Activated CD4-positive, CD25-positive, alpha-beta regulatory T cell (primary cell): ENCODE data around the gene MAP3K14.

Experiments
- DNase-seq, 4 experiments: peaks; one replicate each; lab custom pipeline; 2025; lab: John Stamatoyannopoulos, UW

The MAP3K14 gene

DNA sequence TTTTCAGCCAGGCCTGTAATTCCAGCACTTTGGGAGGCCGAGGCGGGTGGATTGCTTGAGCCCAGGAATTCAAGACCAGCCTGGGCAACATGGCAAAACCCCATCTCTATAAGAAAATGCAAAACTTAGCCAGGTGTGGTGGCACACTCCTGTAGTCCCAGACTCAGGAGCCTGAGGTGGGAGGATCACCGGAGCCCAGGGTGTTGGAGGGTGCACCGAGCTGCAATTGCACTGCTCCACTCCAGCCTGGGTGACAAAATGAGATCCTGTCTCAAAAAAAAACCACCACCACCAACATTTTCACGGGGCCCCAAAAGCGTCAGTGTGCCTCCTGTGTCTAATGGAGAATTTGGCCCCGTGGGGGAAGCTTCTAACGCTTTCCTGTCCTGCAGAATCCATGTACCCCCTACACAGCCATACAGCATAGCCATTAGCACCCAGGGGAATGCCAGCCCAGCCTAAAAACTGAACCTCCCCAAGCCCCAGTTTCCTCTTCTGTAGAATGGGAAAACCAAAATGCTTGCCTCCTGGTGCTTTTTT lies 22.2 kb upstream of the MAP3K14 start:
- DNase-seq = no peak

DNA sequence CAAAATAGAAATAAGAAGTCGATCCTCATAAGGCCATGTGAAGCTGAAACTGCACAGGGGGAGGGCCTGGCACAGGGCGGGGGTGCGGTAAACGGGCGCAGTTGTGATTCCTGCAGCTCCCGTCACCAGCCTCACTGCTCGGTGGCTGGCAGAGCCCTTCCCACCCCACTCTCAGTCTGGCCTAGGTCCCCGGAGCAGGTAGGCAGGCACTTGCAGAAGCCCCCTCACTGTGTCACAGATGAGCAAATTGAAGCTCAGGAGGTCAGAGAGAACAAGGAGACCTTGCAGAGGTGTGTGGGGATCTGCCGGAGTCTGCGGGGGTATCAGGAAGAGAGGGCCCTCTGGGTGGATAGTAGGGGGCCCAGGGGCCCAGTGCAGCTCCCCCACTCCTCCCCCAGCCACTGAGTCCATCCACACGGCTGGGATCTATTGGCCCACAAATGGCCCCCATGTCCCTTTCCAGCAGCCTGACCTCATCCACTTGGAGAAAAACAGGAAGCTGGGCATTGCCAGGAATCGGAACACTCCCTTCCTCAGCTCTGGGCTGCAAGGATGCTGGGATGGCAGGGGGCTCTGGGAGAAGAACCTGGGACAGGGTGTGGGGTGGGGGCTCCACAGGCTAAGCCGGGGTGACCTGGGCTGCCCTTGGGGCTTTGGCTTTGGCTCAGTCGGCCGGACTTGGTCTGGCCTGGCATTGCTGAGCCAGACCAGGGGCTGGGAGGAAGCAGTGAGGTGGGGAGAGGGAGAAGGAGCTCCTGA lies 21.4 kb upstream of the MAP3K14 start:
- no peak for DNase-seq

DNA sequence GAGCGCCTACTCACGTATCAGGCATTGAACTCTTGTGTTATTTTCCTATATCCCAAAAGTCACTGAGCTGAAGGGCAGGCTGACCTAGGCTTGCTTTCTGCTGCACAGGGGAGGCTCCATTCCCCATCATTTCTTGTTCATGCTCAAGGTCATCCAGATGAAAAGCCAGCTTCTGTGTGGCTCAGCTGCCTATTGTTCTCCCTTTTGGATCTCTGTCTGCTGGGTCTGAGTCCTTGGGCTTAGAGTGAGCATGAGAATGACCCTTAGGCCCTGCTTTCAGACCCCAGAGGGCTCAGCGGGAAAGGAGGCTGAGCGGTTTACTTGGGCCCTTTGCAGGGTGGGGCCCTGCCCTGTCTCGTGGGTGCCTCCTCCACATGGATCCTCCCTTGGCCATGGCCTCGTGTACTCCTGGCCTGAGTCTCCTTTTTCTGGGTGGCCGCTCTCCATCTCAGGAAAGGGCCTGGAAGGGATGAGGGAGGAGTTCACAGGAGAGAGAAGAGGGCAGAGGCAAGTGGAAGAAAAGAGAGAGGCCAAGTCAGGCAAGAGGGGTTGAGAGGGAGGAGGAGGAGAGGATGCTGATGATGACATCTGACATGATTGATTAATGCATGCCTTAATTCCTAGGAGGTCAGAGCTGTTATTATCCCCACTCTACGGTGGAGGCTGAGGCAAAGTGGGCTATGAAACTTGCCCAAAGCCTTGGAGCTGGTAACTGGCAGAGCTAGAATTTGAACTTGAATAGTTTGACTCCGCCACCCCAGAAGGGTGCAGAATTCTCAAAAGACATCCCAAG lies 19.8 kb upstream of the MAP3K14 start:
- no peak for DNase-seq

DNA sequence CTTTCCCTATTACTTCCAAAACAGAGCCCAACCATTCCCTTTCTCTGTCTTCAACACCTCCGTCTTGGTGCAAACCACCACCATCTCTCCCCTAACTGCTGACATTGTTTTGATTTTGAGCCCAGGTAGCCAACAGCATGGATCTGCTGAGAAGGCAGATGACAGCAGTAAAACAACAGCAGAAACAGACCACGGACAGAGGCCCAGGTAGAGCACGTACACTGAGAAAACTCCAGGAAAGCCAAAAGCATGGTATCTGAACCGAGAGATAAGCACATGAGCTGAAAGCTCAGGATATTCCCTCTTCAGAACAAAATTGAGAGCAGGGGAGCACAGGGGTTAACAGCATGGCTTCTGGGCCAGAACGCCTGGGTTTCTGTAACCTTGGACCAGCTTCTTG lies 18.9 kb upstream of the MAP3K14 start:
- no peak for DNase-seq

DNA sequence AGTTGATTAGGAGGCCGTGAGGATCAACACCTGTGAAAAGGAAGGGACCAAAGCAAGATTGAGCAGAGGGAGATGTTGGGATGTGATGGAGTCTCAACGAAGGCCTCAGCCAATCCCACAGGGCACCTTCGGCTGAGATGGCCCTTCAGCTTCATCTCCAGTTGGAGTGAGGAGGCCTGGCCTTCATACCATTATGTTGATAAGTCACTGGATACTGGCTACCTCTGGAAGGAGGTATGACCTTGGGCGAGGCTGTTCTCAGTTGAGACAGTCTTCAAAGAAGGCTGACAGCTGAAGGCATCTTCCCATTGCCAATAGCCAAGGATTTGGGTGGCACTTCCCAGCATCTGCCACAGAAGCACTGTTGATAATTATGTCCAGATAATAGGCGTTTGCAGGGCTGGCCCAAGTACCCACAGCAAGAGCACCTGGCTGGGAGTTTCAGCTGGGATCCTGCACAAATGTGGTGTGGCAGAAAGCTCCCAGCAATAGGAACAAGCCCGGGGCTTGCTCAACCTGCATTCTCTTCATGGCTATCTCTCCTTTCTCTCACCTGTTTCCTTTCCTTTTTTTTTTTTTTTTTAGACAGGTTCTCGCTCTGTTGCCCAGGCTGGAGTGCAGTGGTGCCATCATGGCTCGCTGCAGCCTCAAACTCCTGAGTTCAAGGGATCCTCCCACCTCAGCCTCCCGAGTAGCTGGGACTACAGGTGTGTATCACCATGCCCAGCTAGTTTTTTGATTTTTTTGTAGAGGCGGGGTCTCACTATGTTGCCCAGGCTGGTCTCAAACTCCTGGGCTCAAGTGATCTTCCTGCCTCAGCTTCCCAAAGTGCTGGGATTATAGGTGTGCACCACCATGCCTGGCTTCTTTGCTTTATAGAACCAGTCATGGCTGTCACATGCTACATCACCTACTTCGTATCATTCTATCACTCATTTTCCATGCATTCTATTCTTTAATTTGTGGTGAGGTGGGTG lies 18.2 kb upstream of the MAP3K14 start:
- DNase-seq = no peak

DNA sequence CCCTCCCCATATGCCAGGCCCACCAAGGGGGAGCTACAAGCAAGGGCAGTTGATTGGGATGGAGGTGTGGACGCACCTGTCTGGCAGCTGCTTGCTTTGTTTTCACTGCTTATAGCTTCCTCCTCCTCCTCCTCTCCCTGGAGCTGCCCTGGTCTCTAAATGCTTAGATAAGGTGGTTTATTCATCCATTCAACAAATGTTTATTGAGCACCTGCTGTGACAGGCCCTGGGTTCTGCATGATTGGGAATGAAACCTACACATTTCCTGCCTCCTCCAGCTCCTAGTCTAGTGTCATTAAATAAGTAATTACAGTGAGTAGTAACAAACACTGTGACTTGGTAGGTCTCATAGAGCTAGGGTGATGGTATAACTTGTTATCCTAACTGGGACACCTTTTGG lies 17.4 kb upstream of the MAP3K14 start:
- DNase-seq = no peak

DNA sequence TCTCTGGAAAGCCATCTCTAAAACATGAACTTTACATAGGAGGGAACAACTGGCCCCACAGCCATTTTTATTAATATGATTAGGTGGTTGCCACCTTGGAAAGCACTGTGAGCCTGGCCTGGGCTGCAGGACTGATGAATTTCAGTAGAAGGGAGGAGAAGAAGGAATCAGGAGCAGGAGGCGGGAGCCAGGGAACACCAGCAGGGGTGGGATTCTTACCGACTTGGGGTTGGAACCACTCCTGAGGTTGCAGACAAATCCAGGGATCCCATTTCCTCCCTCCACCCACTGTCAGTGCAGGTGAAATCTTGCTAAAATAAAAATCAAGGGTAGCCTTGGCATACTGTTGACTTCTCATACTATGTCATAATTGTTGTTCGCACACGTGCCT lies 16.9 kb upstream of the MAP3K14 start:
- no peak for DNase-seq

DNA sequence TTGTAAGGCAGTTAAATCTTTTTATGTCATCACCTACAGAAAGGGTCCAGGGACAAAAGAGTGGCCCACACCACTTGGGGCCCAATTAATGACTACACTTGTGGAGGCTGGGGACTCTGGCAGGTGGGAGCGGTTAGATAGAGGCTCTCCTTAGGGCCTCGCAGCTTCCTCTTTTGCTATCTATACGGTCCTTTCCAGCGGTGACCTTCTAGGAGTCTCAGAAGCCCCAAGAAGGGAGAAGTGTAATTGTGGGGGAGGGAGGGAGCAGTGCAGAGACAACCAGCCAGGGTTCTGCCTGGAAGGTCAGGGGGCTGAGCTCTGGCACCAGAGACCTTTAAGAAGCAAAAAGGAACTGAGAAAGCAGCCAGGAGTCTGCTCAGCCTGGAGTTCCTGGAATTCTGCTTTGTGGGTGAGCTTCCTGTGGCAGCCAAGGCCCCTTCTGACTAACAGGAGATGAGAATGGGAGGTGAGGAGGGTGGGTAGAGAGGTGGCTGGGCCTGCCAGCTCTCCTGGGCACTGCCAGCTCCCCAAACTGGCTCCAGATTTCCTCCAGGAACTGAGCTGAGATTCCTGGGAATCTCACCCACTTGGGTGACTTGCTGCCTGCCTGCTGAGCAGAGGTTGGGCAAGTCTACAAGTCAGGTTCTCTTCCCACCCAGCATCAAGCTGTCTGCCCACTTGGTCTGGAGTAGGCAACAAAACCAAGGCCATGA lies 16.3 kb upstream of the MAP3K14 start:
- no peak for DNase-seq

DNA sequence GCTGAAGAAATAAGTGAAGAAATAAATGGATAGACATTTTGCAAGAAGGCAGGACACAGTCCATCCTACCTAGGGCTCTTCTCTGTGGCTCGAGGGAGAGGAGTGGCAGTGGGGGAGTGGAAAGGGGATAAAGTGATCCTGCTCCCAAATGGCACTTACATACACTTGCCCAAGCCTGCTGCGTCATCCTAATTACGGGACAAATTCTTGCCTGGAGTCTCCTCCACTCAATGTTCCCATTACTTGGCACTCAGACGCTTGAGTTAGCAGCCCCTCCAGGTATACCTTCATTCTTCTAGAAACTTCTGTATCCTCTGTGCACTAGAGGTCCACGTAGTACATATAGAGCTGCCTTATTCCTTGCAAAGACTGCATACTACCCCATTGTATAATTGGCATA lies 15.7 kb upstream of the MAP3K14 start:
- no peak for DNase-seq

DNA sequence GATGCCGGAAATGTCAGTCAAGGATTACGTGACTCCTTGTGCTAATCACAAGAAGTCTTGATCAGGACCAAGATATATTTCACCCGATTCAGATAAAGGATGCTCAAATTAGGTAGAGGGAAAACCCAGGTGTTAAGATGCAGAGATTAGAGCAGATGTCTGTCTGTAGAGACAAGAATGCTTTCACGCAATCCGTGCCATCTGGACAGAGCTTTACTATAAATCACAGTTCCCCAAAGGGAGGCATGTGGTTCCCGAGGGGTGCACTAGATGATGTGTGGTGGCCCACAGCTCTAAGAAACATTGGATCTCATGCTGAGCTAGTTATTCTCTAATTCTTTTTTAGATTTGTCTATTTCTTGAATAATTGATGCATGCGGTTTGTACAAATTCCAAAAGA lies 9.8 kb upstream of the MAP3K14 start:
- no peak for DNase-seq

DNA sequence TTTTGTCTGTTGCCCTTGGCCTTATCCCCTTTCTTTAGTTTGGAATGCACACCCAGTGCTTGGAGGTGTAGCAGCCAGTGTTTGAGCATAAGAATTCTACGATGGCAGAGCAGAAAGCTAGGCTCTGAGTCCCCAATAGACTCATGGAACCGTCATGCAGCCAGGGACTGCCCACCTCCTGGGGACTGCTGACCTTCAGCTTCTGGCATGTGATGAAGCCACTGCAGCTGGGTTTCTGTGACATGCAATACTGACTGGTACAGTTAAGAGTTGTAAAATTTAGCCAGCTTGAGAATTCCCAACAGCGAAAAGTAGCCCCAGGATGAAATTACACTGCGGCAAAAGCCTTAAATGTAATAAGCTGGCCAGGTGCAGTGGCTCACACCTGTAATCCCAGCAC lies 9.0 kb upstream of the MAP3K14 start:
- no peak for DNase-seq

DNA sequence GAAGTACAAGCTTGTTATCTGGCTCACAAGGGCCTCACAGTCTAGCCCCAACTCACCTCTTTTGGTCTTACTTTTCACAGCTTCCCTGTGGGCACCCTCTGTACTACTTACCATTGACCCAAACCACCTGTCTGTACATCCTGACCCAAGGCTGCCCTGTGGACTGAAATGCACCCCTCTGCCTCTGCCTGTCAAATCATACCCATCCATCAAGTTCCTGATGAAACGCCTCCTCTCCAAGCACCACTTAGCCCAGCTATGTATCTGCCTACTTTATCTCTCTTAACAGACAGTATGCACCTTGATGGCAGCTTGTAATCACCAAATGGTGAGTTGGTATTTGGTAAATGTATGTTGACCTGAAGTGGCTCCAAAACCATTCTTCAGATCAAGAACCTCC lies 7.5 kb upstream of the MAP3K14 start:
- no peak for DNase-seq

DNA sequence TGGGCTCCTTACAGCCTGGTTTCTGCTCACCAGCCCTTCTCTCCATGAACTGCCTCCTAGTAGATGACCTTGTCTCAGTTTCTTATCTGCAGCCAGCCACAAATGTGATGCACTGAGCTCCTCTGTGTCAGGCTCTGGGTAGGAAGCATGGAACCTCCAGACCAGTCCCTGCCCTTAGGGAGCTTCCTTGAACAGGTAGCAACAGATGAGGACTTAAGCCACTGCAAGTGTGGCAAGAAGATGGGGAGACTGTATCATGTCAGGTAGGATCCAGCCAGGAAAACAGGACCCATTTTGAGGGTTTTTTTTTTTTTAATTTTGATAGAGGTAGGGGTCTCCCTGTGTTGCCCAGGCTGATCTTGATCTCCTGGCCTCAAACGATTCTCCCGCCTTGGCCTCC lies 5.3 kb upstream of the MAP3K14 start:
- no peak for DNase-seq

DNA sequence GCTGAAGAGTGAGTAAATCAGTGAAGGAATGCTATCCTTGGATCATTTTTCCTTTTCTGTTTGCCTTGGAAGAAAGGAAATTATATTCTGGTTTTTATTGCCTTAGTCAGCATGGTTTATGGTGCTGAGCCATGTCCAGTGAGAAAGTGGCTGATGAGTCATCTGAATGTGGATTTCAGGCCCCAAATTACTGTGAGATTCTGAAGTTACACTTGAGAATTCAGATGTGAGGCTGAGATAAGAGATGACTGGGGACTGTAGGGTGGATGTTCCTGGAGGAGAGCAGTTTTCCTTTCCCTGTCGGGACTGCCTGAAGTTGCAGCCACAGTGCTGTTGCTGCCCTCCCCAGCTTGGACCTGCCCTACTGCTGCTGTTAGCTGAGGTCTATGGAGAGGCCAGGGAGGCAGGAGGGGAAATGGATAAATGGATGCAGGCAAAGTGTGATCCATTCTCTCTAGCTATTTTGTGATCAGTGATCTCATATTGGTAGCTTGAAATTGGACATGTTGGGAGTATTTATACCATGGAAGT lies 4.2 kb upstream of the MAP3K14 start:
- no peak for DNase-seq

DNA sequence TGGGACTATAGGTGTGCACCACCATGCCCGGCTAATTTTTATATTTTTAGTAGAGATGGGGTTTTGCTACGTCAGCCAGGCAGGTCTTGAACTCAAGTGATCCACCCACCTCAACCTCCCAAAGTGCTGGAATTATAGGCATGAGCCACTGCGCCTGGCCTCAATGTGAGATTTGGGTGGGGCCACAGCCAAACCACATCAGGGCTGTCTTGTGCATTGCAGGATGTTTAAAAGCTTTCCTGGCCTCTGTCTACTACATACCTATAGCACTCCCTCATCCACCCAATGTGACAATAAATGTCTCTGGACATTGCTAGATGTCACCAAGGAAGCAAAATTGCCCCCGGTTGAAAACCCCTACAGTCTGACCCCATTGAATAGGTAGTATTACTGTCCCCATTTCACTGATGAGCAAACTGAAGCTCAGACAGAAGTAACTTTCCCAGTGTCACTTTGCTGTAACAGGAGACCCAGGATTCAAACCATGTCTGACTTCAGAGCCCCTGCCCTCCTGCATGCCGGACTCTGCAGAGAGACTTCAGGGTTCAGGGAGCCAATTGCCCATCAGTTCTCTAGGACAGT lies 3.6 kb upstream of the MAP3K14 start:
- DNase-seq = no peak

DNA sequence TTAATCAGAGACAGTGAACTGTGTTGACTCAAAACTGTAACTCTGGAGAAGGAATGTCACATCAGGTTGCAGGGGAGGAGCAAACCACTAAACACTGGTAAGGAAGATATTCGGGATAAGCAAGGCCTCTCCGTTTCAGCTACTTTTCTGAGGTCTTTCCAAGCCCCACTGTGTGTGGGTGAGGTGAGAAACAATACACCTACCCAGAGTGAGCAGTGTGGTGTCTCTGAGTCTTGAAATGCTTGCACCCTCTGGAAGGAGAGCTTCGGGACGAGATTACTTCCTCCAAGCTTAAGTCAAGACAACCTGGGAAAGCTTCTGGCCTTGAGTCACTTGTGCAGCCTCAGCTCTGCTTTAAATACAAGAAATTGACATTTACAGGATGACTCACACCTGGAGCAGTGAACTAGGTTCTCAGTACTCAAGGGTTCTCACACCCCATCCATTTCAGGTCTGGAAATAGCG lies 2.5 kb upstream of the MAP3K14 start:
- DNase-seq = no peak

DNA sequence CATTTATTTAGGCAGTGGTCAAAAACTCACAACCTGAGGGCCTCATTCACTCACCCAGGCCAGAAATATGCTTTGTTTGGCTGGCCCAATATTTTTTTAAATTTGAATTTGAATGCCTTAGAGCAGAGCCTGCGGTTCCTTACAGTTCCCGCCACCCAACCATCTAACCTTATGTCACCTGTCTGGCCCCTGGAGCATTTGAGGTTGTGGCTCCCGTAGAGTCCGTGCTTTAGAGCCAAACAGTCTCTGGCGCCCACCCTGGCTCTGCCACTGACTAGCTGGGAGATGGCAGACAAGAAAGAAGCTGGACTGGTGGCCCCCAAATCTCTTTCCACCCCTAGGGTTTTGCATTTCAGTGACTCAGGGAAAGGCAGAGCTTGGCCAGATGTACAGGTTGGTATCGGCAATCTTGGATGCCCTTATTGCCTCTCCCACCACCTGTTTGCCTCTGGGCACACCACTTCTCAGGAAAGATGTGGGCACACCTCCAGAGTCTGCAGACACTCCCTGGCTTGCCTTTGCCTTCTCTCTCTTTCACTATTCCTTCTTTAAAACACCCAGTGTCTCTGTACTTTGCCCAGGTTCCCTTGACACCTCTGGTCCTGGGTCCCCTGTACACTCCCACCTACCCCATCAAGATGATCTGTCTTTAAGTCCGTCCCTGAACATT lies 1.9 kb upstream of the MAP3K14 start:
- no peak for DNase-seq

DNA sequence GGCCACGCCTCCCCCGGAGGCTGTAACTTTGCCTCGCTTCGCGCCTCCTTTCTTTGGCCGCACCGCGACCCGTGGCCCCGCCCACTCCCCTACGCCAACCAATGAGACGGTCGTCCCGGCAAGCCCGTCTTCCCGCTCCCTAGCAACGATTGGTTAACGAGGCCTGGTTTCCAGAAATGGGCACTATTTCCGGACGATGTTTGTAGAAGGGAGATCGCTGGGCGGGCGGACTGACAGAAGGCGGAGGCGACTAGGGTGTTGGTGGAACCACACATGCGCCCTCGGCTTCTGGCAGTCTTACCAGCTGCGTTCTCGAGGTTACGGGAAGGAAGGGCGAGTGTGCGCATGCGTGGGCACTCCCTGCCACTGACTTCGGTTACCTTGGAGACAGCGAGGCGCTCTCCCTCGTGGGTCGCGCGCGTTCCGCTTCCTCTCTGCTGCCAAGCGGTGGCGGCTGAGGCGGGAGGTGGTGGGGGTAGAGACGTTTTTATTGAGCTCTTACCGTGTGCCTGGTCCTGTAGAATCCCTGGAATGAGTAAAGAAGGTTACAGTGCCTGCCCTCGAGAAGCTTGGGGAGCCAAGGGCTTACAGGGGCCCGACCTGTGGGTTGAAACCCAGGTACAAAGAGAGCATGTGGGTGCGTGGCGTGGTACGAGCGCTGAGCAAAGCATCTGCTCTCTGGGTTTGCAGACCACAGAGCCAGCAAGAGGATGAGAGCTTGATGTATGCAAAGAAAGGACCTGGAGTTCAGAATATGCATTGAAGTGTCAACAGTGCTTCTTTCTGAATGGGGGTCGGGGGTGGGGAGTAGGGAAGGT lies 500 bp upstream of the MAP3K14 start:
- peak; percentile 100 for DNase-seq
